K562 (cell line): ENCODE measurements around the gene CHMP2A. TPM values are rescaled to one million over a fixed set of nuclear protein-coding genes. Genes with fewer than 3 reads are reported as not detected.

Experiments used
- ASH1L ChIP-seq: fragments of 450-650 bp; IDR thresholded peaks from 2 replicates; pipeline ENCODE4 v1.6.1; 2018; ENCODE audit warnings: borderline replicate concordance, mild to moderate bottlenecking, low read depth; ENCODE audit not compliant: partially characterized antibody
- ATF4 ChIP-seq: fragments of 450-650 bp; formaldehyde crosslinking; IDR thresholded peaks from 2 replicates; pipeline ENCODE4 v1.4.0; 2022; ENCODE audit warnings: mild to moderate bottlenecking, moderate library complexity
- FOXA1 ChIP-seq: fragments of 450-650 bp; IDR thresholded peaks from 2 replicates; pipeline ENCODE4 v1.6.1; 2016; ENCODE audit warnings: mild to moderate bottlenecking, borderline replicate concordance
- FOXP1 ChIP-seq: sonication (generic); formaldehyde crosslinking; IDR thresholded peaks from 2 replicates; pipeline ENCODE4 v1.8.0; 2022; ENCODE audit warnings: mild to moderate bottlenecking, missing genetic modification reagents
- HLTF ChIP-seq: fragments of 450-650 bp; IDR thresholded peaks from 2 replicates; pipeline ENCODE4 v1.6.1; 2016
- HNRNPUL1 ChIP-seq: fragments of 200-400 bp; formaldehyde crosslinking; IDR thresholded peaks from 2 replicates; pipeline ENCODE4 v1.6.1; 2017; ENCODE audit warnings: low read length
- NFYB ChIP-seq: IDR thresholded peaks from 2 replicates; pipeline ENCODE4 v1.6.1; 2011; ENCODE audit warnings: mild to moderate bottlenecking, moderate library complexity; ENCODE audit not compliant: insufficient read length; ENCODE audit errors: extremely low read depth
- PKNOX1 ChIP-seq: fragments of 450-650 bp; IDR thresholded peaks from 2 replicates; pipeline ENCODE4 v1.6.1; 2016
- SFPQ ChIP-seq: fragments of 200-400 bp; formaldehyde crosslinking; IDR thresholded peaks from 2 replicates; pipeline ENCODE4 v1.6.1; 2017; ENCODE audit warnings: mild to moderate bottlenecking, low read depth, low read length, moderate library complexity
- SIRT6 ChIP-seq: IDR thresholded peaks from one replicate; pipeline ENCODE4 v1.6.1; 2012; ENCODE audit warnings: low read depth, mild to moderate bottlenecking, control low read depth, inconsistent platforms, low read length, moderate library complexity
- STAT5B ChIP-seq: fragments of 250-450 bp; sonication (Bioruptor Pico); IDR thresholded peaks from 2 replicates; pipeline ENCODE4 v1.8.0; 2021; ENCODE audit warnings: mild to moderate bottlenecking, inconsistent platforms
- YBX1 ChIP-seq: fragments of 450-650 bp; IDR thresholded peaks from 2 replicates; pipeline ENCODE4 v1.7.1; 2016; ENCODE audit warnings: mild to moderate bottlenecking
- polyA plus RNA-seq, 8 experiments: library from polyadenylated mRNA; depleted of rRNA in 4 of 8; stranded (reverse) in 5 of 8; unstranded in 3 of 8; fragments of >200 nt; fragmentation: Nextera tagmentation in 2 of 8; fragmentation: Illumina TruSeq in 1 of 8; extraction: Ambion mirVana in 2 of 8; extraction: Trizol in 1 of 8; gene quantifications; 2 replicates each; pipeline versions ENCODE4 v1.2.1 to v1.2.3, GENCODE V29; 2011 to 2014; ENCODE audit warnings: inconsistent platforms in 1 of 8, missing spikeins in 1 of 8
- total RNA-seq, 7 experiments: library from RNA; depleted of rRNA in 6 of 7; stranded (reverse); fragments of >200 nt in 6 of 7; fragmentation: Illumina TruSeq in 2 of 7; extraction: Trizol in 2 of 7; gene quantifications; 2 replicates each; pipeline versions ENCODE4 v1.2.1 to v1.2.3, GENCODE V29; 2011 to 2021; ENCODE audit warnings: low replicate concordance in 1 of 7
- TF ChIP-seq, protein P1 (sequence below): fragments of 150-350 bp; conservative IDR thresholded peaks from 2 replicates; pipeline ENCODE4 v1.6.1; 2014; ENCODE audit warnings: low read length
- TF ChIP-seq, protein P2 (sequence below): fragments of 200-800 bp; sonication (Bioruptor generic); IDR thresholded peaks from 2 replicates; pipeline ENCODE4 v1.6.1; 2016; ENCODE audit warnings: missing genetic modification characterization, missing compliant biosample characterization

CHMP2A gene
- total and polyA plus RNA-seq, 9 of the 15 experiments (the other 6 are each of a cell fraction or from before 2014, with no cell fraction given), result 57.6 to 159 (median 87.2) TPM

DNA sequence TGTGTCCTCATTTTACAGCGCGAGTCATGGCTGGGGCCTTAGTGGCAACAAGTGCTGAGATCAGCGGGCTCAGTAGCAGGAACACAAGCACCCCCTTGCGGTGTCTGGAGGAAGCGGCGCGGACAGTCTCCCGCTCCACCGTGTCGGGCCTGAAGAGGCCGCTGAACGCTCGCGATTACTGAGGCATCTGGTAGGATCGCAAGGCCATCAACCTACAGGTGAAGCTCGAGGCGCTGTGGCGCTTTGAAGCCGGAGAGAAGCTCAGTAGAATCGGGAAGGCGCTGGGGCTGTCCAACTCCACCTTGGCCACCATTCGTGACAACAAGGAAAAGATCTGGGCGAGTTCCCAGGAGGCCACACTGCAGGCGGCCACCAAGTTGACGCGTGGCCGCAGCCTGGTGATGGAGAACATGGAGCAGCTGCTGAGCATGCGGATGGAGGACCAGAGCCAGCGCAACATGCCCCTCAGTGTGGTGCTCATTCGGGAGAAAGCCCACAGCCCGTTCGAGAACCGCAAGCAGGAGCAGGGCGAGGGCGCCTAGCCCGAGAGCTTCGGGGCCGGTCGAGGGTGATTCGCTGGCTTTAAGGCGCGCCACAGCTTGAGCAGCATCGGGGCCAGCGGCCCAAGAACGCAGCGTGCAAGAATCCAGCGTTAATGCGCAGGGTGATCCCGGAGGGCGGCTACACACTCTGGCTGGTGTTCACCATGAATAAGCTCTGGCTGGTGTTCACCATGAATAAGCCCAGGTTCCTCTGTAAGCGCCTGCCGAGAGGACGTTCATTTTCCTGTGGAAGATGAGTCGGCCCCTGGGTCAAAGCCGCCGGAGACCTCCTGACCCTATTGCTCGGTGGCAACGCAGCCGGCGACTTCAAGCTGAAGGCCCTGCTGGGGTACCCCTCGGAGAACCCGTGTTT, 26.6 kb upstream of the CHMP2A start (continued):
- TF ChIP-seq, protein P1, sequence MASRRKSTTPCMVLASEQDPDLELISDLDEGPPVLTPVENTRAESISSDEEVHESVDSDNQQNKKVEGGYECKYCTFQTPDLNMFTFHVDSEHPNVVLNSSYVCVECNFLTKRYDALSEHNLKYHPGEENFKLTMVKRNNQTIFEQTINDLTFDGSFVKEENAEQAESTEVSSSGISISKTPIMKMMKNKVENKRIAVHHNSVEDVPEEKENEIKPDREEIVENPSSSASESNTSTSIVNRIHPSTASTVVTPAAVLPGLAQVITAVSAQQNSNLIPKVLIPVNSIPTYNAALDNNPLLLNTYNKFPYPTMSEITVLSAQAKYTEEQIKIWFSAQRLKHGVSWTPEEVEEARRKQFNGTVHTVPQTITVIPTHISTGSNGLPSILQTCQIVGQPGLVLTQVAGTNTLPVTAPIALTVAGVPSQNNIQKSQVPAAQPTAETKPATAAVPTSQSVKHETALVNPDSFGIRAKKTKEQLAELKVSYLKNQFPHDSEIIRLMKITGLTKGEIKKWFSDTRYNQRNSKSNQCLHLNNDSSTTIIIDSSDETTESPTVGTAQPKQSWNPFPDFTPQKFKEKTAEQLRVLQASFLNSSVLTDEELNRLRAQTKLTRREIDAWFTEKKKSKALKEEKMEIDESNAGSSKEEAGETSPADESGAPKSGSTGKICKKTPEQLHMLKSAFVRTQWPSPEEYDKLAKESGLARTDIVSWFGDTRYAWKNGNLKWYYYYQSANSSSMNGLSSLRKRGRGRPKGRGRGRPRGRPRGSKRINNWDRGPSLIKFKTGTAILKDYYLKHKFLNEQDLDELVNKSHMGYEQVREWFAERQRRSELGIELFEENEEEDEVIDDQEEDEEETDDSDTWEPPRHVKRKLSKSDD, result 0 out of 2 replicates have a peak, but pooled peaks have one; percentile 68
- no peak for TF ChIP-seq ASH1L
- TF ChIP-seq, protein P2, sequence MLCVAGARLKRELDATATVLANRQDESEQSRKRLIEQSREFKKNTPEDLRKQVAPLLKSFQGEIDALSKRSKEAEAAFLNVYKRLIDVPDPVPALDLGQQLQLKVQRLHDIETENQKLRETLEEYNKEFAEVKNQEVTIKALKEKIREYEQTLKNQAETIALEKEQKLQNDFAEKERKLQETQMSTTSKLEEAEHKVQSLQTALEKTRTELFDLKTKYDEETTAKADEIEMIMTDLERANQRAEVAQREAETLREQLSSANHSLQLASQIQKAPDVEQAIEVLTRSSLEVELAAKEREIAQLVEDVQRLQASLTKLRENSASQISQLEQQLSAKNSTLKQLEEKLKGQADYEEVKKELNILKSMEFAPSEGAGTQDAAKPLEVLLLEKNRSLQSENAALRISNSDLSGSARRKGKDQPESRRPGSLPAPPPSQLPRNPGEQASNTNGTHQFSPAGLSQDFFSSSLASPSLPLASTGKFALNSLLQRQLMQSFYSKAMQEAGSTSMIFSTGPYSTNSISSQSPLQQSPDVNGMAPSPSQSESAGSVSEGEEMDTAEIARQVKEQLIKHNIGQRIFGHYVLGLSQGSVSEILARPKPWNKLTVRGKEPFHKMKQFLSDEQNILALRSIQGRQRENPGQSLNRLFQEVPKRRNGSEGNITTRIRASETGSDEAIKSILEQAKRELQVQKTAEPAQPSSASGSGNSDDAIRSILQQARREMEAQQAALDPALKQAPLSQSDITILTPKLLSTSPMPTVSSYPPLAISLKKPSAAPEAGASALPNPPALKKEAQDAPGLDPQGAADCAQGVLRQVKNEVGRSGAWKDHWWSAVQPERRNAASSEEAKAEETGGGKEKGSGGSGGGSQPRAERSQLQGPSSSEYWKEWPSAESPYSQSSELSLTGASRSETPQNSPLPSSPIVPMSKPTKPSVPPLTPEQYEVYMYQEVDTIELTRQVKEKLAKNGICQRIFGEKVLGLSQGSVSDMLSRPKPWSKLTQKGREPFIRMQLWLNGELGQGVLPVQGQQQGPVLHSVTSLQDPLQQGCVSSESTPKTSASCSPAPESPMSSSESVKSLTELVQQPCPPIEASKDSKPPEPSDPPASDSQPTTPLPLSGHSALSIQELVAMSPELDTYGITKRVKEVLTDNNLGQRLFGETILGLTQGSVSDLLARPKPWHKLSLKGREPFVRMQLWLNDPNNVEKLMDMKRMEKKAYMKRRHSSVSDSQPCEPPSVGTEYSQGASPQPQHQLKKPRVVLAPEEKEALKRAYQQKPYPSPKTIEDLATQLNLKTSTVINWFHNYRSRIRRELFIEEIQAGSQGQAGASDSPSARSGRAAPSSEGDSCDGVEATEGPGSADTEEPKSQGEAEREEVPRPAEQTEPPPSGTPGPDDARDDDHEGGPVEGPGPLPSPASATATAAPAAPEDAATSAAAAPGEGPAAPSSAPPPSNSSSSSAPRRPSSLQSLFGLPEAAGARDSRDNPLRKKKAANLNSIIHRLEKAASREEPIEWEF (CRISPR knock-in tag), result no peak
- no peak for TF ChIP-seq ATF4 (CRISPR knock-in tag)
- no peak for TF ChIP-seq NFYB
- no peak for TF ChIP-seq SFPQ
- no peak for TF ChIP-seq HLTF
- TF ChIP-seq FOXP1, result no peak
- TF ChIP-seq SIRT6, result no peak
- TF ChIP-seq YBX1, result no peak
- TF ChIP-seq STAT5B, result no peak
- no peak for TF ChIP-seq HNRNPUL1
- TF ChIP-seq PKNOX1, result no peak
- TF ChIP-seq FOXA1, result no peak
